ENCODE results near the gene ITGA1. TPM values are rescaled to one million over a fixed set of nuclear protein-coding genes. Genes with fewer than 3 reads are reported as not detected.

Gene ITGA1
- total RNA-seq, 1 experiment from 2014 or later: 4.0 TPM

DNA sequence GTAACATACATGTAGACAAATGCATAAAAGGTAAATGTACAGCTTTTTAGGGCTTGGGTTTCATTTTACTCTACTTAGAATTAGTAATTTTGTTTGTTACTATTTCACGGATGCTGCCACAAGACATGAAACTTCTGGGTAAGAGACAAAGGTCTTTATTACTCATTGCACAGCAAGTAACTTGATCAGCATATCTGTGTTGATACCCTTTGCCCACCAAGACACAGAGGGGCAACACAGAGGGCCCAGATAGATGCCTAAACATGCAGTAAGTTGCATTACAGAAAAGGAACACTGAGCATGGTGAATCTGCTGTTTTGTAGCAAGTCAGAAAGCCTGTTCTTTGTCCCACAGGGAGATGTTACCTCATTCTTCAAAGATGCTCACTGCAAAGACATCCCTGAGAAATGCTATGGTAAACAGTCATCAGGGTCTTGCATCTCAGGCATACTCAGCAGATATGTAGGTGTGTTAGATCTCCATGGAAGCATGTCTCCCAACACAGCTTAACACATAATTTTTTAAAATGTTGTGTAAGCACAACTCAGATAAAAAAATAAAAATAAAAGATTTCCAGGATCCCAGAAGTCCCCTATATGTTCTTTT is 211.7 kb downstream of the ITGA1 start:
- H3K4me1 ChIP-seq (replicated peaks; ENCODE audit: insufficient read depth): peaks cover 24% of the 10 kb centered on the region
- no peak overlapping the region for H2AFZ ChIP-seq
- H3K9me2 ChIP-seq (ENCODE audit: insufficient read depth): no peaks in the 10 kb centered on the region; the same call in 1 of the 2 replicates
- no peak overlapping the region for H3K27ac ChIP-seq
- H4K20me1 ChIP-seq (ENCODE audit: insufficient read depth): 0 out of 2 replicates have a peak, but pooled peaks cover 5% of the 10 kb centered on the region
- TF ChIP-seq EZH2 (IDR thresholded peaks at IDR 0.05; ENCODE audit: low read depth): no peak
- TF ChIP-seq, protein P1, sequence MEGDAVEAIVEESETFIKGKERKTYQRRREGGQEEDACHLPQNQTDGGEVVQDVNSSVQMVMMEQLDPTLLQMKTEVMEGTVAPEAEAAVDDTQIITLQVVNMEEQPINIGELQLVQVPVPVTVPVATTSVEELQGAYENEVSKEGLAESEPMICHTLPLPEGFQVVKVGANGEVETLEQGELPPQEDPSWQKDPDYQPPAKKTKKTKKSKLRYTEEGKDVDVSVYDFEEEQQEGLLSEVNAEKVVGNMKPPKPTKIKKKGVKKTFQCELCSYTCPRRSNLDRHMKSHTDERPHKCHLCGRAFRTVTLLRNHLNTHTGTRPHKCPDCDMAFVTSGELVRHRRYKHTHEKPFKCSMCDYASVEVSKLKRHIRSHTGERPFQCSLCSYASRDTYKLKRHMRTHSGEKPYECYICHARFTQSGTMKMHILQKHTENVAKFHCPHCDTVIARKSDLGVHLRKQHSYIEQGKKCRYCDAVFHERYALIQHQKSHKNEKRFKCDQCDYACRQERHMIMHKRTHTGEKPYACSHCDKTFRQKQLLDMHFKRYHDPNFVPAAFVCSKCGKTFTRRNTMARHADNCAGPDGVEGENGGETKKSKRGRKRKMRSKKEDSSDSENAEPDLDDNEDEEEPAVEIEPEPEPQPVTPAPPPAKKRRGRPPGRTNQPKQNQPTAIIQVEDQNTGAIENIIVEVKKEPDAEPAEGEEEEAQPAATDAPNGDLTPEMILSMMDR (conservative IDR thresholded peaks at IDR 0.05): no peak
- H3K4me3 ChIP-seq: no peak overlapping the region
- H3K4me2 ChIP-seq: no peak overlapping the region
- no peak for DNase-seq
- no peaks in the 10 kb centered on the region for H3K9me3 ChIP-seq (ENCODE audit: insufficient read depth, low read depth)
- intact Hi-C loops (cut with micrococcal nuclease; ENCODE audit: unreplicated experiment): no loop called here
- H3F3A ChIP-seq (ENCODE audit: insufficient read depth, low read depth): peaks cover 28% of the 10 kb centered on the region
- POLR2A ChIA-PET (ENCODE audit: unreplicated experiment): no interaction called here
- H3K36me3 ChIP-seq (ENCODE audit: low read depth): peaks cover 60% of the 10 kb centered on the region
- BruUV-seq (replicated peaks): no TSS peak
- no peaks in the 10 kb centered on the region for H3K27me3 ChIP-seq (ENCODE audit: insufficient read depth, low read depth)
- CTCF ChIA-PET: no interaction called here
- H3K79me2 ChIP-seq (ENCODE audit: low read depth): peaks cover 95% of the 10 kb centered on the region

DNA sequence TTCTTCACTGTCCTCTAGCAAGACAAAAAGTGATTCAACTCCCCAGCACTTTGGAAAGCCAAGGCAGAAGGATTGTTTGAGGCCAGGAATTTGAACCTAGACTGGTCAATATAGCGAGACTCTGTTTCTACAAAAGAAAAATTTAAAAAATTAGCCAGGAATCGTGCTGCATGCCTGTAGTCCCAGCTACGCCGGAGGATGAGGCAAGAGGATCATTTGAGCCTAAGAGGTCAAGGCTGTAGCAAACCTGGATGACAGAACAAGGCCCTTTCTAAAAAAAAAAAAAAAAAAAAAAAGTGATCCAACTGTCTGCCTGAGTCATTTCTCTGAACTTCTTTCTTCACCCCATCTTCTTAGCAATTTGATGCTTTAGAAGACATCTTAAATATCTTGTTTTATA is 213.8 kb downstream of the ITGA1 start:
- Histone ChIP-seq H3K27ac (no peak overlapping the region), H4K20me1 (ENCODE audit: insufficient read depth) (0 out of 2 replicates have a peak, but pooled peaks cover 5% of the 10 kb centered on the region), H3K9me3 (ENCODE audit: insufficient read depth, low read depth) (no peaks in the 10 kb centered on the region), H2AFZ (no peak overlapping the region), H3F3A (ENCODE audit: insufficient read depth, low read depth) (peaks cover 22% of the 10 kb centered on the region; the same call in 1 of the 2 replicates), H3K27me3 (ENCODE audit: insufficient read depth, low read depth) (no peaks in the 10 kb centered on the region), H3K36me3 (ENCODE audit: low read depth) (peaks cover 58% of the 10 kb centered on the region), H3K9me2 (ENCODE audit: insufficient read depth) (no peaks in the 10 kb centered on the region; the same call in 1 of the 2 replicates), H3K79me2 (ENCODE audit: low read depth) (peaks cover 82% of the 10 kb centered on the region), H3K4me3 (no peak overlapping the region), H3K4me1 (replicated peaks; ENCODE audit: insufficient read depth) (peaks cover 17% of the 10 kb centered on the region), H3K4me2 (no peak overlapping the region)
- intact Hi-C loops (cut with micrococcal nuclease; ENCODE audit: unreplicated experiment): no loop called here
- no TSS peak for BruUV-seq (replicated peaks)
- ChIA-PET POLR2A (ENCODE audit: unreplicated experiment) (no interaction called here), CTCF (no interaction called here)
- TF ChIP-seq, protein P1 (conservative IDR thresholded peaks at IDR 0.05): no peak
- TF ChIP-seq EZH2 (IDR thresholded peaks at IDR 0.05; ENCODE audit: low read depth): no peak
- DNase-seq: no peak

DNA sequence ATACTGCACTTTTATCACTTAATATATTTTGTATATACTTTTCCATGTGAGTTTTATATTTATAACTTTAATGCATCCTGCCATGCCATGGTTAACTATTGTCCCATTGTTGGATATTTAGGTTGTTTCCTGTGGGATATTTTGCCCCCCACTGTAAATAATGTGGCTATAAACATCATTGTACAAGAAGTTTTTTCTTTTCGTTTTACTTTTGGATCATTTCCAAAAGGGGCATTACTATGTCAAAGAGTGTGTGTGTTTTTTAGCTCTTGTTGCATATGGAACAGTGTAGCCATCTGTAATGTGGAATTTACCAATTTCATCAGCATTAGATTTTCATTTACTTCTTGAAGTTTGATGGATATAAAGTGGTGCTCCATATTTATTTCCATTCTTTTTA is 214.8 kb downstream of the ITGA1 start:
- Histone ChIP-seq H2AFZ (no peak overlapping the region), H3K9me2 (ENCODE audit: insufficient read depth) (no peaks in the 10 kb centered on the region; the same call in 1 of the 2 replicates), H3K36me3 (ENCODE audit: low read depth) (peaks cover 50% of the 10 kb centered on the region), H3K27ac (no peak overlapping the region), H3K4me3 (no peak overlapping the region), H3K27me3 (ENCODE audit: insufficient read depth, low read depth) (no peaks in the 10 kb centered on the region), H4K20me1 (ENCODE audit: insufficient read depth) (0 out of 2 replicates have a peak, but pooled peaks cover 5% of the 10 kb centered on the region), H3K9me3 (ENCODE audit: insufficient read depth, low read depth) (no peaks in the 10 kb centered on the region), H3K4me1 (replicated peaks; ENCODE audit: insufficient read depth) (peaks cover 16% of the 10 kb centered on the region), H3F3A (ENCODE audit: insufficient read depth, low read depth) (peaks cover 17% of the 10 kb centered on the region; the same call in 1 of the 2 replicates), H3K4me2 (no peak overlapping the region), H3K79me2 (ENCODE audit: low read depth) (peaks cover 81% of the 10 kb centered on the region)
- no peak for DNase-seq
- no TSS peak for BruUV-seq (replicated peaks)
- POLR2A ChIA-PET (ENCODE audit: unreplicated experiment): interaction anchor here (0.7 kb wide), 1 partner anchor 11 kb away, joined by 4 read pairs; no protein-coding TSS in a partner anchor
- TF ChIP-seq EZH2 (IDR thresholded peaks at IDR 0.05; ENCODE audit: low read depth): no peak
- TF ChIP-seq, protein P1 (conservative IDR thresholded peaks at IDR 0.05): no peak
- intact Hi-C loops (cut with micrococcal nuclease; ENCODE audit: unreplicated experiment): no loop called here
- CTCF ChIA-PET: no interaction called here
